IMR-90 (cell line): ENCODE measurements around the gene FOXN3.

Experiments
- BHLHE40 ChIP-seq: fragments of 150-350 bp; IDR thresholded peaks from 2 replicates; pipeline ENCODE4 v1.6.1; 2016; ENCODE audit warnings: mild to moderate bottlenecking, low read depth, low read length
- CEBPB ChIP-seq: IDR thresholded peaks from 2 replicates; pipeline ENCODE4 v1.6.1; 2012; ENCODE audit warnings: low read depth, low read length, improper control_type of control experiment
- CHD1 ChIP-seq: IDR thresholded peaks from 2 replicates; pipeline ENCODE4 v1.6.1; 2012; ENCODE audit warnings: low read depth, low read length, improper control_type of control experiment
- CTCF ChIP-seq: conservative IDR thresholded peaks from 2 replicates; pipeline ENCODE4 v1.5.1; 2012; ENCODE audit warnings: mild to moderate bottlenecking, low read depth, low read length, improper control_type of control experiment
- ELK1 ChIP-seq: fragments of 150-350 bp; IDR thresholded peaks from 2 replicates; pipeline ENCODE4 v1.6.1; 2016; ENCODE audit warnings: low read depth, mild to moderate bottlenecking, low read length, moderate library complexity, borderline replicate concordance
- FOS ChIP-seq: fragments of 150-350 bp; IDR thresholded peaks from 2 replicates; pipeline ENCODE4 v1.6.1; 2016; ENCODE audit warnings: low read depth, low read length
- MAFK ChIP-seq: IDR thresholded peaks from 2 replicates; pipeline ENCODE4 v1.6.1; 2012; ENCODE audit warnings: low read depth, low read length, improper control_type of control experiment
- MAZ ChIP-seq: IDR thresholded peaks from 2 replicates; pipeline ENCODE4 v1.6.1; 2012; ENCODE audit warnings: low read depth, mild to moderate bottlenecking, low read length, improper control_type of control experiment, moderate library complexity, borderline replicate concordance
- MXI1 ChIP-seq: IDR thresholded peaks from 2 replicates; pipeline ENCODE4 v1.6.1; 2012; ENCODE audit warnings: low read depth, mild to moderate bottlenecking, low read length, moderate library complexity, borderline replicate concordance
- POLR2A ChIP-seq: IDR thresholded peaks from 2 replicates; pipeline ENCODE4 v1.6.1; 2012; ENCODE audit warnings: mild to moderate bottlenecking, low read depth, low read length
- RAD21 ChIP-seq: IDR thresholded peaks from 2 replicates; pipeline ENCODE4 v1.6.1; 2012; ENCODE audit warnings: low read length, improper control_type of control experiment
- RCOR1 ChIP-seq: IDR thresholded peaks from 2 replicates; pipeline ENCODE4 v1.6.1; 2012; ENCODE audit warnings: mild to moderate bottlenecking, low read length, improper control_type of control experiment; ENCODE audit not compliant: insufficient replicate concordance
- RFX5 ChIP-seq: IDR thresholded peaks from 2 replicates; pipeline ENCODE4 v1.8.0; 2012; ENCODE audit warnings: low read depth, mild to moderate bottlenecking, low read length, moderate library complexity
- USF2 ChIP-seq: fragments of 150-350 bp; IDR thresholded peaks from 2 replicates; pipeline ENCODE4 v1.6.1; 2017; ENCODE audit warnings: mild to moderate bottlenecking, antibody characterized with exemption, low read length, low read depth

- TF ChIP-seq CTCF = no peak
- TF ChIP-seq MAFK = no peak
- no peak for TF ChIP-seq POLR2A
- TF ChIP-seq BHLHE40 = no peak
- TF ChIP-seq RAD21 = no peak
- no peak for TF ChIP-seq MXI1
- no peak for TF ChIP-seq RCOR1
- no peak for TF ChIP-seq CHD1
- TF ChIP-seq RFX5 = no peak
- TF ChIP-seq FOS = no peak
- TF ChIP-seq ELK1 = no peak
- no peak for TF ChIP-seq USF2
- TF ChIP-seq CEBPB = no peak
- no peak for TF ChIP-seq MAZ
Measured at GRCh38 chr14:89231426-89232113, 185.5 kb downstream of the FOXN3 start.
